LNCAP (cell line): ENCODE measurements around the gene AGFG2.

Source experiments
- TF ChIP-seq, protein P1 (sequence below): fragments of 450-650 bp; IDR thresholded peaks from 2 replicates; pipeline ENCODE4 v1.5.1; 2017; ENCODE audit warnings: mild to moderate bottlenecking

Gene AGFG2

DNA sequence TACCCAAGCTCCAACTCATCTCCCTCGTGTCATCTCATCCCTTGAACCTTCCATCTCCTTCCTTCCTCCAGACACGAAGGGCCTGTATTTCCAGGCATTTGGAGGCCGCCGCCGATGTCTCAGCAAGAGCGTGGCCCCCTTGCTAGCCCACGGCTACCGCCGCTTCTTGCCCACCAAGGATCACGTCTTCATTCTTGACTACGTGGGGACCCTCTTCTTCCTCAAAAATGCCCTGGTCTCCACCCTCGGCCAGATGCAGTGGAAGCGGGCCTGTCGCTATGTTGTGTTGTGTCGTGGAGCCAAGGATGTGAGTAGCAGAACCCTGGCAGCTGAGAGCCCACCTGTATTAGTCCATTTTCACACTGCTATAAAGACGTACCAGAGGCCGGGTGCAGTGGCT, 52.6 kb downstream of the AGFG2 start:
- TF ChIP-seq, protein P1, sequence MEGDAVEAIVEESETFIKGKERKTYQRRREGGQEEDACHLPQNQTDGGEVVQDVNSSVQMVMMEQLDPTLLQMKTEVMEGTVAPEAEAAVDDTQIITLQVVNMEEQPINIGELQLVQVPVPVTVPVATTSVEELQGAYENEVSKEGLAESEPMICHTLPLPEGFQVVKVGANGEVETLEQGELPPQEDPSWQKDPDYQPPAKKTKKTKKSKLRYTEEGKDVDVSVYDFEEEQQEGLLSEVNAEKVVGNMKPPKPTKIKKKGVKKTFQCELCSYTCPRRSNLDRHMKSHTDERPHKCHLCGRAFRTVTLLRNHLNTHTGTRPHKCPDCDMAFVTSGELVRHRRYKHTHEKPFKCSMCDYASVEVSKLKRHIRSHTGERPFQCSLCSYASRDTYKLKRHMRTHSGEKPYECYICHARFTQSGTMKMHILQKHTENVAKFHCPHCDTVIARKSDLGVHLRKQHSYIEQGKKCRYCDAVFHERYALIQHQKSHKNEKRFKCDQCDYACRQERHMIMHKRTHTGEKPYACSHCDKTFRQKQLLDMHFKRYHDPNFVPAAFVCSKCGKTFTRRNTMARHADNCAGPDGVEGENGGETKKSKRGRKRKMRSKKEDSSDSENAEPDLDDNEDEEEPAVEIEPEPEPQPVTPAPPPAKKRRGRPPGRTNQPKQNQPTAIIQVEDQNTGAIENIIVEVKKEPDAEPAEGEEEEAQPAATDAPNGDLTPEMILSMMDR: no peak

- TF ChIP-seq, protein P1: no peak
Measured at GRCh38 chr7:100595188-100595587, 56.2 kb downstream of the AGFG2 start.

DNA sequence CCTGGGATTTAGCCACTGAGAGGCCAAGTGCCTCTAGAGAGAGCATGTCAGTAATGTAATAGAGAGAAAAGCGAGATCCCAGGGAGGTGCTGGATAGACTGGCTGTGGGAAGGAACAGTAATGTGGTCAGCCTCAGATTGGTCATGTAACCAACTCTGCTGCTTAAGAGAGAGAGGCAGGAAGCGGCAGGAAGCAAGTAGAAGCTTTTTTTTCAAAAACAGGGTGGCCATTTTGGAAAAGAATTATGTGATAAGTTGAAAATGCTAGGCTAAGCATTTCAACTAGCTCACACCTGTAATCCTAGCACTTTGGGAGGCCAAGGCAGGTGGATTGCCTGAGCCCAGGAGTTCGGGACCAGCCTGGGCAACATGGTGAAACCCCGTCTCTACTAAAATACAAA, 59.4 kb downstream of the AGFG2 start:
- TF ChIP-seq, protein P1: no peak

DNA sequence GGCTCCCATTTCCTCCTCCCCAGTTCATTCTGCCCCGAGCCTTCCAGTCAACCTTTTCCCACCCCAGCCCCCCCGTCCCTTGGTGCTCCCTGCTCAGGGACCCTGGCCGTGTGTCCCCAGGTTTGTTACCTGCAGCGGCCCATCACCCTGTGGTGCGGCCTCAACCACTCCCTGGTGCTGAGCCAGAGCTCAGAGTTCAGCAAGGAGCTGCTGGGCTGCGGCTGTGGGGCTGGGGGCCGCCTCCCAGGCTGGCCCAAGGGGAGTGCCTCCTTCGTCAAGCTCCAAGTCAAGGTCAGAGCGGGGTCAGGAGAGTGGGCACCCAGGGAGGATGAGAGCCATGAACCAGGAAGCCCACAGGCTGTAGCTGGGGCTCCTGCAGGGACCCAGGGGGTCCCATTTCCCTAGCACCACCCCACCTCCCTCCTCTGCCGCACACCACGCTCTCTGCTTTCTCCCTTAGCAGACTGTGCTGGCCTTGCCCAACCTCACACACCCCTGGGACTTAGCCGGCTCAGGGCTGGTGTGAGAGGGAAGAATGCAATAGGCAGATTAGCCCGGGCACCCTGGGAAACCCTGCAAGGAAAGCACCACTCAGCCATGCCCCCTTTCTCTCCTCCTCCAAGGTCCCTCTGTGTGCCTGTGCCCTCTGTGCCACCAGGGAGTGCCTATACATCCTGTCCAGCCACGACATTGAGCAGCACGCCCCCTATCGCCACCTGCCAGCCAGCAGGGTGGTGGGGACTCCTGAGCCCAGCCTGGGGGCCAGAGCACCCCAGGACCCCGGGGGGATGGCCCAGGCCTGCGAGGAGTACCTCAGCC, 61.1 kb downstream of the AGFG2 start:
- TF ChIP-seq, protein P1: no peak

DNA sequence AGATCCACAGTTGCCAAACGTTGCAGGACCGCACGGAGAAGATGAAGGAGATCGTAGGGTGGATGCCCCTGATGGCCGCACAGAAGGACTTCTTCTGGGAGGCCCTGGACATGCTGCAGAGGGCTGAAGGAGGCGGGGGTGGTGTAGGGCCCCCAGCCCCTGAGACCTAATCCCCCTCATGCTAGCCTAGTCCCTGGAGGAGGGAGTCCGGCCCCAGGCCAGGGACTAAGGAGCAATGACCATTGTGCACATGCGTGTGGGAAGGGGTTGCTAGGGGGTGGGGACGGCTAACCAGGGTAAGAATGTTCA, 61.7 kb downstream of the AGFG2 start:
- TF ChIP-seq, protein P1: no peak

GRCh38 chr7:100602889-100603725, 64.1 kb downstream of the AGFG2 start:
- TF ChIP-seq, protein P1: no peak

- TF ChIP-seq, protein P1: no peak
Measured at GRCh38 chr7:100603726-100604027, 64.7 kb downstream of the AGFG2 start.
